Tibial nerve (tissue), 4 donors: ENCODE results near the gene MINK1. TPM values are rescaled to one million over a fixed set of nuclear protein-coding genes. Genes with fewer than 3 reads are reported as not detected.

Source experiments
- DNase-seq, 2 donors: peaks; one replicate each; pipeline ENCODE4 v3.0.0-alpha.2; 2019; ENCODE audit warnings: low spot score in 2 of 2
- H3K27ac ChIP-seq, 4 donors: fragments of 200-600 bp; sonication (generic) in 3 of 4; one replicate each; pipeline ENCODE4 v1.5.1; 2017 to 2019; ENCODE audit warnings: mild to moderate bottlenecking in 1 of 4
- H3K27me3 ChIP-seq, 2 donors: fragments of 200-600 bp; sonication (generic) in 1 of 2; one replicate each; pipeline versions ENCODE4 v1.5.1 to v1.6.0; 2017 to 2019
- H3K36me3 ChIP-seq, 3 donors: fragments of 200-600 bp; sonication (generic); one replicate each; pipeline ENCODE4 v1.5.1; 2018 to 2019
- H3K4me1 ChIP-seq, 4 donors: fragments of 200-600 bp; sonication (generic) in 3 of 4; one replicate each; pipeline ENCODE4 v1.5.1; 2017 to 2019
- H3K4me3 ChIP-seq, 4 donors: fragments of 200-600 bp; sonication (generic) in 3 of 4; one replicate each; pipeline ENCODE4 v1.5.1; 2017 to 2019; ENCODE audit warnings: mild to moderate bottlenecking in 1 of 4, moderate library complexity in 1 of 4
- H3K9me3 ChIP-seq, 4 donors: fragments of 200-600 bp; sonication (generic) in 3 of 4; one replicate each; pipeline ENCODE4 v1.5.1; 2017 to 2019
- EP300 ChIP-seq, 2 donors: sonication (generic); formaldehyde crosslinking; IDR thresholded peaks; one replicate each; pipeline ENCODE4 v1.6.1; 2017; ENCODE audit warnings: antibody characterized with exemption in 2 of 2, mild to moderate bottlenecking in 1 of 2
- POLR2A ChIP-seq, 2 donors: fragments of 450-650 bp; IDR thresholded peaks; one replicate each; pipeline ENCODE4 v1.6.1; 2017; ENCODE audit warnings: antibody characterized with exemption in 2 of 2, mild to moderate bottlenecking in 2 of 2, moderate library complexity in 2 of 2
- WGBS, 2 donors: methylation state at CpG; one replicate each; pipeline ENCODE4 v1.1.5; 2018; 5-methylcytosine and 5-hydroxymethylcytosine counted together
- total RNA-seq, 4 donors: library from RNA; depleted of rRNA; stranded (reverse); fragments of >200 nt; gene quantifications; one replicate each; pipeline ENCODE4 v1.1.0, GENCODE V29; 2016
- TF ChIP-seq, protein P1 (sequence below), 5 experiments: fragments of 200-600 bp in 3 of 5; fragments of 450-650 bp in 2 of 5; sonication (generic) in 3 of 5; IDR thresholded peaks; one replicate each; pipeline ENCODE4 v1.5.1; 2016 to 2019; ENCODE audit warnings: antibody characterized with exemption in 5 of 5, mild to moderate bottlenecking in 3 of 5, moderate library complexity in 2 of 5

MINK1 gene
- total RNA-seq, 4 donors from 2014 or later, result 57.1 to 94.3 (median 85.7) TPM

- H3K9me3 ChIP-seq, result no peaks in the 10 kb centered on the region
- H3K4me1 ChIP-seq, result peaks cover 0 to 22% (median 7%) of the 10 kb centered on the region in 4 donors
- no peak overlapping the region for H3K27ac ChIP-seq
- H3K36me3 ChIP-seq, result peaks cover 0 to 50% (median 0%) of the 10 kb centered on the region in 3 donors
- no peak overlapping the region for H3K4me3 ChIP-seq
- 58 to 62% methylated on average over 13 of the region's 13 CpGs for WGBS, 2 donors
- no peaks in the 10 kb centered on the region for H3K27me3 ChIP-seq
- no peak for TF ChIP-seq POLR2A (IDR thresholded peaks at IDR 0.05)
- DNase-seq, result no peak
These were observed 22.3 kb upstream of the MINK1 start for GRCh38 chr17:4810696-4811290.

GRCh38 chr17:4811471-4811870, 21.7 kb upstream of the MINK1 start:
- WGBS, 2 donors, result 93 to 96% methylated on average over 12 of the region's 12 CpGs
- no peak for DNase-seq
- Histone ChIP-seq H3K9me3 (no peaks in the 10 kb centered on the region), H3K4me3 (no peak overlapping the region), H3K27me3 (no peaks in the 10 kb centered on the region), H3K36me3 (peaks cover 0 to 57% (median under 1%) of the 10 kb centered on the region in 3 donors), H3K4me1 (peaks cover 0 to 15% (median 7%) of the 10 kb centered on the region in 4 donors), H3K27ac (no peak overlapping the region)
- no peak for TF ChIP-seq POLR2A (IDR thresholded peaks at IDR 0.05)
- TF ChIP-seq EP300 (IDR thresholded peaks at IDR 0.05), result no peak
- TF ChIP-seq, protein P1, sequence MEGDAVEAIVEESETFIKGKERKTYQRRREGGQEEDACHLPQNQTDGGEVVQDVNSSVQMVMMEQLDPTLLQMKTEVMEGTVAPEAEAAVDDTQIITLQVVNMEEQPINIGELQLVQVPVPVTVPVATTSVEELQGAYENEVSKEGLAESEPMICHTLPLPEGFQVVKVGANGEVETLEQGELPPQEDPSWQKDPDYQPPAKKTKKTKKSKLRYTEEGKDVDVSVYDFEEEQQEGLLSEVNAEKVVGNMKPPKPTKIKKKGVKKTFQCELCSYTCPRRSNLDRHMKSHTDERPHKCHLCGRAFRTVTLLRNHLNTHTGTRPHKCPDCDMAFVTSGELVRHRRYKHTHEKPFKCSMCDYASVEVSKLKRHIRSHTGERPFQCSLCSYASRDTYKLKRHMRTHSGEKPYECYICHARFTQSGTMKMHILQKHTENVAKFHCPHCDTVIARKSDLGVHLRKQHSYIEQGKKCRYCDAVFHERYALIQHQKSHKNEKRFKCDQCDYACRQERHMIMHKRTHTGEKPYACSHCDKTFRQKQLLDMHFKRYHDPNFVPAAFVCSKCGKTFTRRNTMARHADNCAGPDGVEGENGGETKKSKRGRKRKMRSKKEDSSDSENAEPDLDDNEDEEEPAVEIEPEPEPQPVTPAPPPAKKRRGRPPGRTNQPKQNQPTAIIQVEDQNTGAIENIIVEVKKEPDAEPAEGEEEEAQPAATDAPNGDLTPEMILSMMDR (IDR thresholded peaks at IDR 0.05), result no peak

- Histone ChIP-seq H3K27me3 (no peaks in the 10 kb centered on the region), H3K4me1 (peaks cover 0 to 13% (median 6%) of the 10 kb centered on the region in 4 donors), H3K9me3 (no peaks in the 10 kb centered on the region), H3K36me3 (peaks cover 0 to 69% (median 6%) of the 10 kb centered on the region in 3 donors), H3K4me3 (no peak overlapping the region), H3K27ac (no peak overlapping the region)
- 86 to 89% methylated on average over 7 of the region's 7 CpGs for WGBS, 2 donors
- DNase-seq, result no peak
- TF ChIP-seq EP300 (IDR thresholded peaks at IDR 0.05), result no peak
- TF ChIP-seq, protein P1 (IDR thresholded peaks at IDR 0.05), result no peak
- no peak for TF ChIP-seq POLR2A (IDR thresholded peaks at IDR 0.05)
These were observed 20.4 kb upstream of the MINK1 start for GRCh38 chr17:4812690-4813089.

- peaks cover 0 to 78% (median 6%) of the 10 kb centered on the region in 3 donors for H3K36me3 ChIP-seq
- H3K4me1 ChIP-seq, result no peaks in the 10 kb centered on the region
- H3K27me3 ChIP-seq, result no peaks in the 10 kb centered on the region
- H3K27ac ChIP-seq, result no peak overlapping the region
- 71 to 78% methylated on average over 7 of the region's 7 CpGs for WGBS, 2 donors
- no peak for DNase-seq
- no peak overlapping the region for H3K4me3 ChIP-seq
- TF ChIP-seq, protein P1 (IDR thresholded peaks at IDR 0.05), result no peak
- TF ChIP-seq EP300 (IDR thresholded peaks at IDR 0.05), result no peak
- TF ChIP-seq POLR2A (IDR thresholded peaks at IDR 0.05), result no peak
- H3K9me3 ChIP-seq, result no peaks in the 10 kb centered on the region
These were observed 18.0 kb upstream of the MINK1 start for GRCh38 chr17:4815043-4815675.

DNA sequence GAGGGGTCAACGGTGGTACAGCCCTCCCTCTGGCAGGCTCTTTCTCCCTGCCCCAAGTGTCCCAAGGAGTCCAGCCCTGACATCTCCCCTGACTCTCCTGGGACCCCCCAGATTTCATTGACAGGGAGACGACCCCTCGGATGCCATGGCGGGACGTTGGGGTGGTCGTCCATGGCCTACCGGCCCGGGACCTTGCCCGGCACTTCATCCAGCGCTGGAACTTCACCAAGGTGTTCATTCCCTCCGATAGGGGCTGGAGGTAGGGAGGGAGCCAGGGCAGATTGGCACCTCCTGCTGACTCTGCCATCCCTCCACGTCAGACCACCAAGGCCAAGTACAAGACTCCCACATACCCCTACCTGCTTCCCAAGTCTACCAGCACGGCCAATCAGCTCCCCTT, 16.3 kb upstream of the MINK1 start:
- Histone ChIP-seq H3K9me3 (no peaks in the 10 kb centered on the region), H3K27ac (no peak overlapping the region), H3K27me3 (no peaks in the 10 kb centered on the region), H3K4me1 (no peaks in the 10 kb centered on the region), H3K36me3 (peaks cover 0 to 79% (median 6%) of the 10 kb centered on the region in 3 donors), H3K4me3 (no peak overlapping the region)
- 86 to 95% methylated on average over 13 of the region's 13 CpGs for WGBS, 2 donors
- TF ChIP-seq, protein P1 (IDR thresholded peaks at IDR 0.05), result no peak
- DNase-seq, result no peak
